ENCODE data around the gene PTPN1. TPM values are rescaled to one million over a fixed set of nuclear protein-coding genes. Genes with fewer than 3 reads are reported as not detected.

PTPN1 gene
- total and polyA plus RNA-seq, 2 donors (not counting 3 experiments of a cell fraction or from before 2014, with no cell fraction given): 41.1 to 64.3 TPM

DNA sequence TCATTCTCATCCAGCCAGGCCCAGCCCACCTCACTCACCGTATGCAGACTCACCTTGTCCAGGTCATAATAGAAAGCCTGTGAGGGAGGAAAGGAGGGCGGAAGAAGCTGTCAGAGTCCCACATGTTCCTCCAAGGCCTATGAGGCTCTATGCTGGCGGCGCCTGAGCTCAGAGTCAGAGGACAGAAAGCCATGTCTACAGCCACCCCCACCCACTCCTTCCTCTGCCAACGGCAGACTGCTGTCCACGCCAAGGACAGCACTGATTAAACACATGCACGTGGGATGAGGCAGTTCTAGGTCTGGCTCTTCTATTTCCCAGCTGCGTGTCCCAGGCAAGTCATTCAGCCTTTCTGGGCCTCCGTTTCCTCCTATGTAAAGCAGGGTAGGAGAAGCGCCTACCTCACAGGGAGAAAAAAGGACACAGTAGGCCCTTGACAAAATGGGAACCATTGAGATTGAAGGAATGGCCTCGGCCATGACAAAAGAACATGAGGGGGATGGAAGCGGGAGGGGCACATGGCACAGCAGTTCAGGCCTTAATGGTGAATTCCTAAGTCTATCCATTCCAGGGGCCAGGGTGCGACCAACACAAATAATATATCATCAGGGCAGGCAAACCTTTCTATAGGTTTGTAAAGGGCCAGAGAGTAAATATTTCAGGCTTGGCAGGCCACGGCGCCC is 101.1 kb downstream of the PTPN1 start:
- ChIA-PET POLR2A (no interaction called here), CTCF (interaction anchor here (1.1 to 1.4 kb wide), 4 partner anchors 12 to 138 kb away, joined by 3 to 4 read pairs (median 3); no protein-coding TSS in a partner anchor)
- no peaks in the 10 kb centered on the region for H4K20me1 ChIP-seq (replicated peaks; ENCODE audit: control insufficient read depth, extremely low read depth, insufficient read depth, low read length)
- H3K4me3 ChIP-seq (replicated peaks in 1 of 3; ENCODE audit: insufficient read depth in 1 of 3, low read depth in 1 of 3, low read length in 3 of 3): no peak overlapping the region
- no peaks in the 10 kb centered on the region for H3K9me1 ChIP-seq (replicated peaks; ENCODE audit: control insufficient read depth, extremely low read depth, insufficient read depth, low read length)
- no peak overlapping the region for H3K27ac ChIP-seq (ENCODE audit: insufficient read depth, low read depth, low read length)
- no peak overlapping the region for H2AFZ ChIP-seq (ENCODE audit: low read depth, low read length)
- no TSS peak for BruUV-seq (replicated peaks)
- no peaks in the 10 kb centered on the region for H3K36me3 ChIP-seq (ENCODE audit: control insufficient read depth in 2 of 2, extremely low read depth in 1 of 2, insufficient read depth in 2 of 2, low read length in 2 of 2)
- dilution Hi-C loops (cut with MboI; ENCODE audit: extremely low pct_ligation_motif_present, low sequenced_read_pairs): no loop called here
- H3K4me2 ChIP-seq (ENCODE audit: insufficient read depth, low read length): no peak overlapping the region
- no peaks in the 10 kb centered on the region for H3K79me2 ChIP-seq (ENCODE audit: control insufficient read depth, insufficient read depth, low read length)
- FAIRE-seq (no peak), DNase-seq (ENCODE audit: low read depth, low spot score) (no peak)
- no peak overlapping the region for H3K9ac ChIP-seq (replicated peaks; ENCODE audit: extremely low read depth, insufficient read depth, low read length)
- no peaks in the 10 kb centered on the region for H3K27me3 ChIP-seq (ENCODE audit: control insufficient read depth in 2 of 2, insufficient read depth in 2 of 2, low read length in 2 of 2)
- intact Hi-C loops (cut with micrococcal nuclease): no loop called here
- H3K9me3 ChIP-seq (replicated peaks; ENCODE audit: control insufficient read depth, insufficient read depth, low read length): no peaks in the 10 kb centered on the region
- TF ChIP-seq POLR2AphosphoS5 (IDR thresholded peaks at IDR 0.05; ENCODE audit: insufficient read depth, low read depth, low read length): no peak
- TF ChIP-seq FOS (IDR thresholded peaks at IDR 0.05; ENCODE audit: borderline replicate concordance, insufficient read depth, low read length): no peak
- no peak for TF ChIP-seq MYC (IDR thresholded peaks at IDR 0.05; ENCODE audit: low read depth, low read length)
- TF ChIP-seq EZH2 (IDR thresholded peaks at IDR 0.05; ENCODE audit: borderline replicate concordance, low read depth, low read length, severe bottlenecking): no peak
- no peak for TF ChIP-seq POLR2A (IDR thresholded peaks at IDR 0.05; ENCODE audit: low read depth, low read length)
- TF ChIP-seq, protein P1, sequence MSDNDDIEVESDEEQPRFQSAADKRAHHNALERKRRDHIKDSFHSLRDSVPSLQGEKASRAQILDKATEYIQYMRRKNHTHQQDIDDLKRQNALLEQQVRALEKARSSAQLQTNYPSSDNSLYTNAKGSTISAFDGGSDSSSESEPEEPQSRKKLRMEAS (IDR thresholded peaks at IDR 0.05; ENCODE audit: insufficient read depth, insufficient read length): no peak
- TF ChIP-seq, protein P2, sequence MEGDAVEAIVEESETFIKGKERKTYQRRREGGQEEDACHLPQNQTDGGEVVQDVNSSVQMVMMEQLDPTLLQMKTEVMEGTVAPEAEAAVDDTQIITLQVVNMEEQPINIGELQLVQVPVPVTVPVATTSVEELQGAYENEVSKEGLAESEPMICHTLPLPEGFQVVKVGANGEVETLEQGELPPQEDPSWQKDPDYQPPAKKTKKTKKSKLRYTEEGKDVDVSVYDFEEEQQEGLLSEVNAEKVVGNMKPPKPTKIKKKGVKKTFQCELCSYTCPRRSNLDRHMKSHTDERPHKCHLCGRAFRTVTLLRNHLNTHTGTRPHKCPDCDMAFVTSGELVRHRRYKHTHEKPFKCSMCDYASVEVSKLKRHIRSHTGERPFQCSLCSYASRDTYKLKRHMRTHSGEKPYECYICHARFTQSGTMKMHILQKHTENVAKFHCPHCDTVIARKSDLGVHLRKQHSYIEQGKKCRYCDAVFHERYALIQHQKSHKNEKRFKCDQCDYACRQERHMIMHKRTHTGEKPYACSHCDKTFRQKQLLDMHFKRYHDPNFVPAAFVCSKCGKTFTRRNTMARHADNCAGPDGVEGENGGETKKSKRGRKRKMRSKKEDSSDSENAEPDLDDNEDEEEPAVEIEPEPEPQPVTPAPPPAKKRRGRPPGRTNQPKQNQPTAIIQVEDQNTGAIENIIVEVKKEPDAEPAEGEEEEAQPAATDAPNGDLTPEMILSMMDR (IDR thresholded peaks at IDR 0.05; ENCODE audit: extremely low read depth in 1 of 2, insufficient read depth in 1 of 2, low read depth in 1 of 2, low read length in 2 of 2): no peak
- no peaks in the 10 kb centered on the region for H3K4me1 ChIP-seq (ENCODE audit: control insufficient read depth, extremely low read depth, insufficient read depth, low read length)

Data from endothelial cell of umbilical vein (primary cell).